ENCODE measurements around the gene EFNA1.

The EFNA1 gene

DNA sequence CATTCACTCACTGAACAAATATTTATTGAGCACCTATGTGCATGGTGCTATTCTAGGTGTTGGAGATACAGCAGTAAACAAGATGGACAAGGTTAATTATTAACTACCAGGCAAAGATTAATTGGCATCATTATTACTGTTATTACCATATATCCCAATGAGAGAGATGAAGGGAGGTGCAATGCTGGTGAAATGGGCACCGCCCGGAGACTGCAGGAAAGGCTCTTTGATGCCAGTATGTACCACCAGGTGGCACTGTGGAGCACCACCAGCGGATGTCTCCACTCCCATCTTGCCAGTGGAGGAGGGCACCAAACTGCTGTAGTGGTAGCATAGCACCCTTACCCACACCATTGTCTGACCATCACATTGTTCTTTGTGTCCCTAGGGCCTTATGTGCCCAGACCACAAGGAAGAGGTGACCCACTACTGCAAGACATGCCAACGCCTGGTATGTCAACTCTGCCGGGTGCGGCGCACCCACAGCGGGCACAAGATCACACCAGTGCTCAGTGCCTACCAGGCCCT lies 48.9 kb downstream of the EFNA1 start:
- peak; percentile 80 for DNase-seq

DNA sequence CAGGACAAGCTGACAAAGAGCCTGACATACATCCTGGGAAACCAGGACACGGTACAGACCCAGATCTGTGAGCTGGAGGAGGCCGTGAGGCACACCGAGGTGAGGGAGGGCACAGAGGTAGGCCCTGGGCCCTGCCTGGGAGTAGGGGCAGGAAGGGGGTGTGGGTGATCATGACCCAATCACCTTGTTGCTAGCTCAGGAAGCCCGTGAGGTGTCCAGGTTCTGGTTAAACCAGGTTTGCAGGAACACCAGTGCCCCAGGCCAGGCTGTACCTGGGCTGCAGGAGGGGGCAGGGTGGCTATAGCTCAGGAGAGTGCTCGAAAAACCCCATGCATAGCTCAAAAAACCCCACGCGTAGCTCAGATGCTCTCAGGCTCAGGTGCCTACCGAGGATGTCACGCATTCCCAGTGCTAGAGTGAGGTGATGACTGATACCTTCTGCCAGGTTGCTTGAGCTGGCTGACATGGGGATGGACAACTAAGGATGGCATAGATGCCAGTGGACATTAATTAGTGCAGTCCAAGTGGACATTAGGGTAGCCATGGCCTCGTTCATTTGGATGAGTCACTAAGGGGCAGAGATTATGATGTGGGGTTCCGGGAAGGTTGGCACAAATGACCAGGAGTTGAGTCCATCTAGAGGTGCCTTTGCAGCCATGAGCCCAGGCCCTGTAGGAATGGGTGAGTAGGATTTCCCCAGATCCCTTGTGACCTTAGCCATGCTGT lies 49.7 kb downstream of the EFNA1 start:
- DNase-seq: peak; percentile 57

DNA sequence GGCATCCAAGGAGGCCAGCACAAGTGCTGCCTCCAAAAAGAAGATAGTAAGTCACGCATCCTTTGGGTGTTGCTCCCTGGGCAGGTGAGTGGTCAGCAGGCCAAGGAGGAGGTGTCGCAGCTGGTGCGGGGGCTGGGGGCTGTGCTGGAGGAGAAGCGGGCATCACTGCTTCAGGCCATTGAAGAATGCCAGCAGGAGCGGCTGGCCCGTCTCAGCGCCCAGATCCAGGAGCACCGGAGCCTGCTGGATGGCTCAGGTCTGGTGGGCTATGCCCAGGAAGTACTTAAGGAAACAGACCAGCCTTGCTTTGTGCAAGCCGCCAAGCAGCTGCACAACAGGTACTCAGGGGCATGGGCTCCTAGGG lies 50.2 kb downstream of the EFNA1 start:
- no peak for DNase-seq

DNA sequence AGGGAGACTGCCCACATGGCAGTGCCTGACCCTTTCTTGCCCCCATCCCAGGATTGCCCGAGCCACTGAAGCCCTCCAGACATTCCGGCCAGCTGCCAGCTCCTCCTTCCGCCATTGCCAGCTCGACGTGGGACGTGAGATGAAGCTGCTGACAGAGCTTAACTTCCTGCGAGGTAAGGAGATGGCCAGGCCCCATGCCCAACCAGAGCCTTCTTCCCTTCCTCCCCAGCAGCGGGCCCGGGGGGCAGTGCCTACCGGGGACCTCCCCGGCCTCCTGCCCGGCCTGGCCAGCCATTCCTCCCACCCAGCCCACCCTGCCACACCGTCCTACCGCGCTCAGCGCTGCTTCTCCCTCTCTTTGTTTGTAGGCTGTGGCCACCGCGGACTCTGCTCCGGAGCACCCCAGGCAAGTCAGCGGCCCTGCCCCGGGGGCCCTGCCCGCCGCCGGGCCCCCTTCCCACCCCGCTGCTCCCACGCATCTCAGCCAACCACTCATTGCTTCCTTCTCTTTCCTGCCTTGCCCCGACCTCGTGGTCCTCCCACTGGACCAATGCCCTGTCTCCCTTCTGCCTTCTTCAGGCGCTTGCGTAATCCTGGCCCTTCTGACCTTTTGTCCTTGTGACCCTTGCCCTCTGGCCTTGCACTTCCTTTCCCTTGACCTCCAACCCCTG lies 50.9 kb downstream of the EFNA1 start:
- DNase-seq: peak; percentile 44

DNA sequence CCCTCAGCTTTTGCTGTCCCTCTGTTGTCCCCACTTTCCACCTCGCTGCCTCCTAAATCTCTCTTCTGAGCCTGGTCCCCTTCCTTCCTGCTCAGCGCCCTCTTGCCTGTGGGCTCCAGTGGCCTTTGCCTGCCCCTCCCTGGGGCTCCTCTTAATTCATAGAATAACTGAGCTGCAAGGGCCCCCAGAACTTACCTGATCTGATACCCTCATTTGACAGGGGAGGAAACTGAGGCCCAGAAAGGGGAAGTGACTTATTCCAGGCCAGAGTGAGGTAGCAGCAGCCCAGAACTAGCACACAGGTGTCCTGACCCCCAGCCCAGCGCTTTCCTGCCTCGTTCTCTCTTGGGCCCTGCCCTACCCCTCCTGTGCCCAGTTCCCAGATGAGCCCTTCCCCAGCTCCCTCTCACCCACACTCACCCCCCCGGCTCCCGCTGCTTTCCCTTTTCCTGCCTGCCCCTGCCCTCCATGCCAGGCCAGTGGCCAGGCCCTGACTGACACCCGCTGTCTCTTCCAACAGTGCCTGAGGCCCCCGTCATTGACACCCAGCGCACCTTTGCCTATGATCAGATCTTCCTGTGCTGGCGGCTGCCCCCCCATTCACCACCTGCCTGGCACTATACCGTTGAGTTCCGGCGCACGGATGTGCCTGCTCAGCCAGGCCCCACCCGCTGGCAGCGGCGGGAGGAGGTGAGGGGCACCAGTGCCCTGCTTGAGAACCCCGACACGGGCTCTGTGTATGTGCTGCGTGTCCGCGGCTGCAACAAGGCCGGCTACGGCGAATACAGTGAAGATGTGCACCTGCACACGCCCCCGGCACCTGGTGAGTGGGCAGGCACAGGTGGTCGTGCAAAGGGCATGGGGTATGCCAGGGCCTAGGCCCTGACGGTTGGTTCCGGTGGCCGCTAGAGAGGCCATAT lies 51.7 kb downstream of the EFNA1 start:
- peak; percentile 42 for DNase-seq

DNA sequence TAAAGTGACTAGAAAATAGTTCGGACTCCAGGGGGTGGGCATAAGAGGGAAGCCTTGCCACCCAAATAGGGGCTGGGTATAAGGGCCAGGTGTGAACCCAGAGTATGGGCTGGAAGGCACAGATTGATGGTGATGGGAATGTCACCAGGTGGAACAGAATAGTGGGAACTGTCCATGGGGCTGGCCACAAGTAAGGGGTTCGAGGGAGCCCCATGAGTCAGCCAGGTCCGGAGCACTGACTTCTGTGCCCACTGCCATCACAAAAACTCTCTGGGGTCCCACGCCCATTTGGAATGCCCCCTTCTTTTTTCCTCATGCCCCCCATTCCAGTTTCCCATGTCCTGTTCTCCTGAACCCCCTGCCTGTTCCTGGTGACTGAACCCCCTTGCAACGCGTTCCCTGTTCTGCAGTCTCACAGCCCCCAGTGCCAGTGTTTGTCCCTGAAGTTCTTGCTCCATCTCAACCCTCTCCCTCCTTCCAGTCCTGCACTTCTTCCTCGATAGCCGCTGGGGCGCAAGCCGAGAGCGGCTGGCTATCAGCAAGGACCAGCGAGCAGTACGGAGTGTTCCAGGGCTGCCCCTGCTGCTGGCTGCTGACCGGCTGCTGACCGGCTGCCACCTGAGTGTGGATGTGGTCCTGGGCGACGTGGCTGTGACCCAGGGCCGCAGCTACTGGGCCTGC lies 53.8 kb downstream of the EFNA1 start:
- peak; percentile 52 for DNase-seq

DNA sequence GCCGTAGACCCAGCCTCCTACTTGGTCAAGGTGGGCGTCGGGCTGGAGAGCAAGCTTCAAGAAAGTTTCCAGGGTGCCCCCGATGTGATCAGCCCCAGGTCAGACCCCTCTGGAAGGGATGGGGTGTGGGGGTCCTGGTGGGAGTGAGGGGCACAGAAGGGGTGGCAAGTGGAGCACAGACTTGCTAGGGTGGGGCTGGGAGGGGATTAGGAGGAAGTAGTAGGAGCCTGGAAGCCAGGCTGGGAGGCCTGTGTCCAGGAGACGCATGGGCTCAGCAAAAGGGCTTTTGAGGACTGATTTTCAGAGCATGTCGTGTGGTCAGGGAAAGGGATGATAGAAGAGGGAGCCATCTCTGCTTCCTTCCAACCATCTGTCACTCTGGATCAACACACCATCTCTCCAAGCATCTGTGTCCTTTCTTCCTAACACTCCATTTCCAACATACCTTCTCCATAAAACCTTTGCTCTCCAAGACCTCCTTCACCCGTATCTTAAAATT lies 54.4 kb downstream of the EFNA1 start:
- DNase-seq: no peak

DNA sequence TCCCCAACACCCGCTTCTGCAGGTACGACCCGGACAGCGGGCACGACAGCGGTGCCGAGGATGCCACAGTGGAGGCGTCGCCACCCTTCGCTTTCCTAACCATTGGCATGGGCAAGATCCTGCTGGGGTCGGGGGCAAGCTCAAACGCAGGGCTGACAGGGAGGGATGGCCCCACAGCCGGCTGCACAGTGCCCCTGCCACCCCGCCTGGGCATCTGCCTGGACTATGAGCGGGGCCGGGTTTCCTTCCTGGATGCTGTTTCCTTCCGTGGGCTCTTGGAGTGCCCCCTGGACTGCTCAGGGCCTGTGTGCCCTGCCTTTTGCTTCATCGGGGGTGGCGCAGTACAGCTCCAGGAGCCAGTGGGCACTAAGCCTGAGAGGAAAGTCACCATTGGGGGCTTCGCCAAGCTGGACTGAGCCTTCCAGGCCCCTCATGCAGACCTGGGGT lies 56.1 kb downstream of the EFNA1 start:
- no peak for DNase-seq

DNA sequence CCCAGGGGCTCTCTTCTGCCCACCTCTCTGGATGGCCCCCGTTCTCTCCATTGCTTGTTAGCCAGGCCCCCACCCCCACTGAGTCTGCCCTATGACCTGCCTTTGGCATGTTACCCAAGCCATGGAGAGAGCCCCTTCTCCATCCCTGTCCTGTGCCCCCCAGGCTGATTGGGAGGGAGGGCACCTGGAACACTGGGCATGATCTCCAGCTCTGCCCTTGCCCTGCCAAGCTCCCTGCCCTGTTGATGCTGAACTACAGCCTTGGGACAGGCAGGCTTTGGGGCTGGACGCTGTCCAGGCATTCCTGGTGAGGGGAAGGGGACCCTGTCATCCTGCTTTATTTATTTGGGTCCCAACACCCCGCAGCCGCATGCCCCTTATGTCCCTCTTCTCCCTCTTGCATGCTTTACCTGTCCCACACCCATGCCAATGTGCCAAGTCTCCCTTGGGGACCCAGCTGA lies 56.7 kb downstream of the EFNA1 start:
- DNase-seq: no peak
